SU-DHL-6 (cell line): Measurements from ENCODE around the gene SAFB2.

Source experiments
- EZH2phosphoT487 ChIP-seq: fragments of 200-600 bp; sonication (generic), shearing (Covaris generic); conservative IDR thresholded peaks from 2 replicates; pipeline ENCODE4 v1.6.1; 2018; ENCODE audit warnings: mild to moderate bottlenecking, antibody characterized with exemption, low read length, moderate library complexity, mixed read lengths
- TF ChIP-seq, protein P1 (sequence below): fragments of 200-600 bp; sonication (generic); IDR thresholded peaks from one replicate; pipeline ENCODE4 v1.5.1; 2017; ENCODE audit warnings: antibody characterized with exemption, mild to moderate bottlenecking, low read length, moderate library complexity; ENCODE audit not compliant: insufficient read depth, poor library complexity, severe bottlenecking

DNA sequence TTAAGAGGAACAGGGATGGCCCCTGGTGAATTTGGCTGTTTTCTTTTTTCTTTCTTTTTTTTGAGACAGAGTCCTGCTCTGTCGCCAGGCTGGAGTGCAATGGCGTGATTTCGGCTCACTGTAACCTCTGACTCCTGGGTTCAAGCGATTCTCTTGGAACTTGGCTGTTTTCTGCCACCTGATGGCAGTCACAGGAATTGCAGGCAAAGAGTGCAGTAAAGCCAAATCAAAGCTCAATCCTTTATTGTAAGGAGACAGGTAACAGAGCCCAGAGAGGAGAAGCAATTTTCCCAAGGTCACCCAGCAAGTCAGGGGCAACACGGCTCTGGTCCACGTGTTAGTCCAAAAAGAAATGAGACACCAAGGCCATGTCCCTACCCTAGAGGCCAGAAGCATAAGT, 61.0 kb downstream of the SAFB2 start:
- TF ChIP-seq, protein P1, sequence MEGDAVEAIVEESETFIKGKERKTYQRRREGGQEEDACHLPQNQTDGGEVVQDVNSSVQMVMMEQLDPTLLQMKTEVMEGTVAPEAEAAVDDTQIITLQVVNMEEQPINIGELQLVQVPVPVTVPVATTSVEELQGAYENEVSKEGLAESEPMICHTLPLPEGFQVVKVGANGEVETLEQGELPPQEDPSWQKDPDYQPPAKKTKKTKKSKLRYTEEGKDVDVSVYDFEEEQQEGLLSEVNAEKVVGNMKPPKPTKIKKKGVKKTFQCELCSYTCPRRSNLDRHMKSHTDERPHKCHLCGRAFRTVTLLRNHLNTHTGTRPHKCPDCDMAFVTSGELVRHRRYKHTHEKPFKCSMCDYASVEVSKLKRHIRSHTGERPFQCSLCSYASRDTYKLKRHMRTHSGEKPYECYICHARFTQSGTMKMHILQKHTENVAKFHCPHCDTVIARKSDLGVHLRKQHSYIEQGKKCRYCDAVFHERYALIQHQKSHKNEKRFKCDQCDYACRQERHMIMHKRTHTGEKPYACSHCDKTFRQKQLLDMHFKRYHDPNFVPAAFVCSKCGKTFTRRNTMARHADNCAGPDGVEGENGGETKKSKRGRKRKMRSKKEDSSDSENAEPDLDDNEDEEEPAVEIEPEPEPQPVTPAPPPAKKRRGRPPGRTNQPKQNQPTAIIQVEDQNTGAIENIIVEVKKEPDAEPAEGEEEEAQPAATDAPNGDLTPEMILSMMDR, result peak; percentile 67
- no peak for TF ChIP-seq EZH2phosphoT487
